MM.1S (cell line): ENCODE results near the gene MID2.

Experiments used
- DNase-seq: peaks from one replicate; pipeline ENCODE4 v3.0.0-alpha.2; 2015
- H2AFZ ChIP-seq: fragments of 300-600 bp; sonication (generic); 2 replicates; pipeline ENCODE4 v1.6.0; 2016; ENCODE audit warnings: antibody characterized with exemption, low read length
- H3F3A ChIP-seq: fragments of 300-600 bp; sonication (generic); 2 replicates; pipeline ENCODE4 v1.6.1; 2016; ENCODE audit warnings: mild to moderate bottlenecking, antibody characterized with exemption, low read length, moderate library complexity, mixed read lengths; ENCODE audit not compliant: insufficient read depth
- H3K27ac ChIP-seq: fragments of 300-600 bp; sonication (generic); 2 replicates; pipeline ENCODE4 v1.5.1; 2016; ENCODE audit warnings: mild to moderate bottlenecking, low read length
- H3K27me3 ChIP-seq: fragments of 300-600 bp; sonication (generic); replicated peaks from 2 replicates; pipeline ENCODE4 v1.6.0; 2016; ENCODE audit warnings: low read length; ENCODE audit not compliant: insufficient read depth
- H3K36me3 ChIP-seq: fragments of 300-600 bp; sonication (generic); replicated peaks from 2 replicates; pipeline ENCODE4 v1.6.1; 2016; ENCODE audit warnings: mild to moderate bottlenecking, low read length, mixed read lengths; ENCODE audit not compliant: insufficient read depth
- H3K4me1 ChIP-seq: fragments of 300-600 bp; sonication (generic); 2 replicates; pipeline ENCODE4 v1.6.1; 2016; ENCODE audit warnings: low read length, mixed read lengths
- H3K4me2 ChIP-seq: fragments of 300-600 bp; sonication (generic); 2 replicates; pipeline ENCODE4 v1.6.0; 2016; ENCODE audit warnings: low read depth, low read length
- H3K4me3 ChIP-seq: fragments of 300-600 bp; sonication (generic); 2 replicates; pipeline ENCODE4 v1.5.1; 2016; ENCODE audit warnings: low read length, mixed read lengths
- H3K79me2 ChIP-seq: fragments of 300-600 bp; sonication (generic); 2 replicates; pipeline ENCODE4 v1.6.1; 2016; ENCODE audit warnings: mixed run types, low read length, mixed read lengths
- H3K9ac ChIP-seq: fragments of 300-600 bp; sonication (generic); 2 replicates; pipeline ENCODE4 v1.6.1; 2016; ENCODE audit warnings: low read length, mixed read lengths
- H3K9me2 ChIP-seq: fragments of 300-600 bp; sonication (generic); replicated peaks from 2 replicates; pipeline ENCODE4 v1.6.1; 2016; ENCODE audit warnings: mild to moderate bottlenecking, low read length, mixed read lengths; ENCODE audit not compliant: insufficient read depth
- H3K9me3 ChIP-seq: fragments of 300-600 bp; sonication (generic); replicated peaks from 2 replicates; pipeline ENCODE4 v1.6.1; 2016; ENCODE audit warnings: mild to moderate bottlenecking, low read length, mixed read lengths; ENCODE audit not compliant: insufficient read depth
- H4K20me1 ChIP-seq: fragments of 300-600 bp; sonication (generic); 2 replicates; pipeline ENCODE4 v1.6.1; 2016; ENCODE audit warnings: mild to moderate bottlenecking, low read length, moderate library complexity, mixed read lengths; ENCODE audit not compliant: insufficient read depth
- CTCF ChIP-seq: fragments of 300-600 bp; sonication (generic); IDR thresholded peaks from 2 replicates; pipeline ENCODE4 v1.5.1; 2016; ENCODE audit warnings: antibody characterized with exemption, low read length, mixed read lengths
- EZH2 ChIP-seq: fragments of 300-600 bp; sonication (generic); optimal IDR thresholded peaks from 2 replicates; pipeline ENCODE3; 2017; ENCODE audit warnings: low read depth, mild to moderate bottlenecking, antibody characterized with exemption, low read length, mixed read lengths
- EZH2phosphoT487 ChIP-seq: fragments of 300-600 bp; sonication (generic); IDR thresholded peaks from 2 replicates; pipeline ENCODE4 v1.6.1; 2018; ENCODE audit warnings: antibody characterized with exemption, low read length

Gene MID2

GRCh38 chrX:107934262-107934661 is 108.6 kb downstream of the MID2 start:
- Histone ChIP-seq H3K9ac (no peak overlapping the region), H3K4me3 (no peak overlapping the region), H3K36me3 (no peaks in the 10 kb centered on the region), H2AFZ (no peak overlapping the region), H3F3A (no peaks in the 10 kb centered on the region), H3K4me1 (no peaks in the 10 kb centered on the region), H3K9me2 (no peaks in the 10 kb centered on the region), H3K9me3 (no peaks in the 10 kb centered on the region), H3K27me3 (no peaks in the 10 kb centered on the region), H3K79me2 (no peaks in the 10 kb centered on the region), H3K4me2 (no peak overlapping the region), H3K27ac (no peak overlapping the region), H4K20me1 (no peaks in the 10 kb centered on the region)
- TF ChIP-seq CTCF (no peak), EZH2phosphoT487 (no peak), EZH2 (no peak)
- DNase-seq: no peak

- no peak overlapping the region for H3K27ac ChIP-seq
- H4K20me1 ChIP-seq: no peaks in the 10 kb centered on the region
- no peaks in the 10 kb centered on the region for H3K79me2 ChIP-seq
- no peaks in the 10 kb centered on the region for H3F3A ChIP-seq
- TF ChIP-seq EZH2phosphoT487 (no peak), CTCF (no peak), EZH2 (no peak)
- H3K9me3 ChIP-seq: no peaks in the 10 kb centered on the region
- H3K27me3 ChIP-seq: no peaks in the 10 kb centered on the region
- H3K4me3 ChIP-seq: no peak overlapping the region
- no peak overlapping the region for H3K4me2 ChIP-seq
- no peak overlapping the region for H3K9ac ChIP-seq
- no peaks in the 10 kb centered on the region for H3K9me2 ChIP-seq
- H3K36me3 ChIP-seq: no peaks in the 10 kb centered on the region
- H3K4me1 ChIP-seq: no peaks in the 10 kb centered on the region
- H2AFZ ChIP-seq: no peak overlapping the region
- DNase-seq: no peak
These were observed 109.5 kb downstream of the MID2 start for GRCh38 chrX:107935200-107935599.

- Histone ChIP-seq H3K79me2 (no peaks in the 10 kb centered on the region), H3K27ac (no peak overlapping the region), H4K20me1 (no peaks in the 10 kb centered on the region), H3K36me3 (no peaks in the 10 kb centered on the region), H3F3A (no peaks in the 10 kb centered on the region), H3K9me2 (no peaks in the 10 kb centered on the region), H3K4me2 (no peak overlapping the region), H3K9ac (no peak overlapping the region), H2AFZ (no peak overlapping the region), H3K9me3 (no peaks in the 10 kb centered on the region), H3K4me1 (no peaks in the 10 kb centered on the region), H3K4me3 (no peak overlapping the region), H3K27me3 (no peaks in the 10 kb centered on the region)
- TF ChIP-seq EZH2phosphoT487 (no peak), CTCF (no peak), EZH2 (no peak)
- DNase-seq: no peak
These were observed 110.2 kb downstream of the MID2 start for GRCh38 chrX:107935664-107936433.
